ENCODE results near the gene PFDN1. TPM values are rescaled to one million over a fixed set of nuclear protein-coding genes. Genes with fewer than 3 reads are reported as not detected.

The PFDN1 gene
- total RNA-seq, 1 experiment from 2014 or later, result 86.1 TPM

GRCh38 chr5:140296289-140296688 lies 6.6 kb downstream of the PFDN1 start:
- DNase-seq (ENCODE audit: low read depth), result no peak

GRCh38 chr5:140295414-140295813 lies 7.5 kb downstream of the PFDN1 start:
- DNase-seq (ENCODE audit: low read depth), result peak; percentile 85

GRCh38 chr5:140294753-140295152 lies 8.1 kb downstream of the PFDN1 start:
- DNase-seq (ENCODE audit: low read depth), result no peak

- no peak for DNase-seq (ENCODE audit: low read depth)
Observed at GRCh38 chr5:140293849-140294100, 9.1 kb downstream of the PFDN1 start.

GRCh38 chr5:140293091-140293848 lies 9.6 kb downstream of the PFDN1 start:
- DNase-seq (ENCODE audit: low read depth), result no peak

- no peak for DNase-seq (ENCODE audit: low read depth)
Observed at GRCh38 chr5:140292212-140293036, 10.5 kb downstream of the PFDN1 start.

- DNase-seq (ENCODE audit: low read depth), result no peak
Observed at GRCh38 chr5:140287801-140288521, 14.9 kb downstream of the PFDN1 start.

- DNase-seq (ENCODE audit: low read depth), result no peak
Observed at GRCh38 chr5:140286424-140286823, 16.5 kb downstream of the PFDN1 start.

GRCh38 chr5:140284013-140284412 lies 18.9 kb downstream of the PFDN1 start:
- no peak for DNase-seq (ENCODE audit: low read depth)

GRCh38 chr5:140282266-140282665 lies 20.6 kb downstream of the PFDN1 start:
- no peak for DNase-seq (ENCODE audit: low read depth)

- DNase-seq (ENCODE audit: low read depth), result no peak
Observed at GRCh38 chr5:140275837-140276236, 27.1 kb downstream of the PFDN1 start.

GRCh38 chr5:140273401-140273877 lies 29.5 kb downstream of the PFDN1 start:
- no peak for DNase-seq (ENCODE audit: low read depth)

- DNase-seq (ENCODE audit: low read depth), result no peak
Observed at GRCh38 chr5:140270008-140270407, 32.9 kb downstream of the PFDN1 start.

GRCh38 chr5:140267559-140268018 lies 35.3 kb downstream of the PFDN1 start:
- no peak for DNase-seq (ENCODE audit: low read depth)

- DNase-seq (ENCODE audit: low read depth), result no peak
Observed at GRCh38 chr5:140267201-140267540, 35.7 kb downstream of the PFDN1 start.

- no peak for DNase-seq (ENCODE audit: low read depth)
Observed at GRCh38 chr5:140266471-140267200, 36.3 kb downstream of the PFDN1 start.

GRCh38 chr5:140265845-140266244 lies 37.1 kb downstream of the PFDN1 start:
- DNase-seq (ENCODE audit: low read depth), result no peak

- no peak for DNase-seq (ENCODE audit: low read depth)
Observed at GRCh38 chr5:140262839-140263238, 40.1 kb downstream of the PFDN1 start.

GRCh38 chr5:140262221-140262620 lies 40.7 kb downstream of the PFDN1 start:
- no peak for DNase-seq (ENCODE audit: low read depth)

GRCh38 chr5:140261403-140262171 lies 41.3 kb downstream of the PFDN1 start:
- DNase-seq (ENCODE audit: low read depth), result peak; percentile 84

GRCh38 chr5:140260089-140260656 lies 42.7 kb downstream of the PFDN1 start:
- no peak for DNase-seq (ENCODE audit: low read depth)

All from RPMI7951 (cell line).